Subcutaneous abdominal adipose tissue (tissue), 5 donors: ENCODE measurements around the gene MITF.

ENCODE experiments used
- H3K27ac ChIP-seq: one replicate; pipeline ENCODE4 v1.7.0; 2013; ENCODE audit warnings: low read depth, mild to moderate bottlenecking, inconsistent platforms, low read length, moderate library complexity
- H3K27me3 ChIP-seq, 5 donors: one replicate each; pipeline ENCODE4 v1.7.0; 2013; ENCODE audit warnings: low read length in 5 of 5, inconsistent platforms in 1 of 5; ENCODE audit not compliant: control insufficient read depth in 5 of 5, insufficient read depth in 4 of 5
- H3K36me3 ChIP-seq, 5 donors: one replicate each; pipeline ENCODE4 v1.7.0; 2013; ENCODE audit warnings: low read length in 5 of 5; ENCODE audit not compliant: control insufficient read depth in 5 of 5, insufficient read depth in 5 of 5
- H3K4me1 ChIP-seq, 5 donors: one replicate each; pipeline ENCODE4 v1.7.0; 2013; ENCODE audit warnings: low read length in 5 of 5, mild to moderate bottlenecking in 3 of 5, moderate library complexity in 1 of 5; ENCODE audit not compliant: control insufficient read depth in 5 of 5, insufficient read depth in 5 of 5
- H3K4me3 ChIP-seq, 5 donors: one replicate each; pipeline ENCODE4 v1.7.0; 2013; ENCODE audit warnings: low read length in 5 of 5, low read depth in 1 of 5
- H3K9ac ChIP-seq, 5 donors: one replicate each; pipeline ENCODE4 v1.7.0; 2013; ENCODE audit warnings: low read length in 5 of 5, mild to moderate bottlenecking in 4 of 5, moderate library complexity in 3 of 5
- H3K9me3 ChIP-seq, 5 donors: one replicate each; pipeline ENCODE4 v1.7.0; 2013; ENCODE audit warnings: low read length in 5 of 5; ENCODE audit not compliant: control insufficient read depth in 5 of 5
- donor health status: healthy.
- donor health status: healthy.
- donor health status: healthy.
- donor health status: healthy.
- donor health status: healthy.

Gene MITF

GRCh38 chr3:69864766-69865165, 125.5 kb downstream of the MITF start:
- Histone ChIP-seq H3K4me1 (peaks cover 0 to 31% (median 21%) of the 10 kb centered on the region in 5 donors), H3K4me3 (no peak overlapping the region), H3K27me3 (no peaks in the 10 kb centered on the region), H3K9ac (no peak overlapping the region), H3K9me3 (no peaks in the 10 kb centered on the region), H3K36me3 (no peaks in the 10 kb centered on the region), H3K27ac (no peak overlapping the region)

DNA sequence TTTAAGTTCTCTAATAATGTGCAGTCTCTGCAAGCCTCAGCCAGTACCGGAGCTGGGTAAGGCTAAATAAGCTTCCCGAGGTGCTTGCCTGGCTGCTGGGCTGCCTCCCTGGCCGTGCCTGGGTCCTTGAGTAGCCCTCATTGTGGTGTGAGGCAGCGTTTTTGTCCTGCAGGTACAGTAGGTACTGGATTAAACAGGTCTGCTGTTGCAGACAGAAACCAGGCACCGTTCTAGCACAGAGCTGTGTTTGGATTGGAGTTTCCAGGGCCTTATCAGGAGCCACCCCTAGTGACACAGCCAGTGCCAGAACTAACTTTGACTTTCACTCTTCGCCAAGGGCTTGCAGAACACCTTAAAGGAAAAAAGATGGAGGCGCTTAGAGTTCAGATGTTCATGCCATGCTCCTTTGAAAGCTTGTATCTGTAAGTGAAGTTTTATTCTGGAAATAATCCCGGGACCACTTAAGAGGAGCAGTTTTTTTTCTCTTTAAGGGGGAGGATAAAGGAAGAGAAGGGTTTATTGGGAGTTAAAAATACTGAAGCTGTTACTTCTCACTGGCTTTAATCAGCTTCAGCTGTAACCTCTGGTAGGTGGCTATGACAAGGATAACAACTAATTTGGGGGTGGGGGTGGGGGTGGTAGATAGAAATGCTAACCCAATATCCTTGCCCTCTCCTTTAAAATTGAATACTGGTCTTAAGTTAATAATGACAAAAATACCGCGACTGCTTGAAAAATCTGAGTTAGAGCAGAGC, 126.8 kb downstream of the MITF start:
- no peaks in the 10 kb centered on the region for H3K36me3 ChIP-seq
- H3K9ac ChIP-seq = peak overlapping the region in 1 of 5 donors; percentile 24
- H3K27ac ChIP-seq = no peak overlapping the region
- no peaks in the 10 kb centered on the region for H3K9me3 ChIP-seq
- H3K27me3 ChIP-seq = no peaks in the 10 kb centered on the region
- peak overlapping the region in 3 of 5 donors; percentile 13 to 54 (median 30) for H3K4me3 ChIP-seq
- H3K4me1 ChIP-seq = peaks cover 0 to 45% (median 21%) of the 10 kb centered on the region in 5 donors

- Histone ChIP-seq H3K9me3 (no peaks in the 10 kb centered on the region), H3K4me3 (no peak overlapping the region), H3K36me3 (no peaks in the 10 kb centered on the region), H3K4me1 (peaks cover 0 to 42% (median 20%) of the 10 kb centered on the region in 5 donors), H3K27me3 (no peaks in the 10 kb centered on the region), H3K9ac (peak overlapping the region in 1 of 5 donors; percentile 24), H3K27ac (no peak overlapping the region)
These were observed 127.9 kb downstream of the MITF start for GRCh38 chr3:69866988-69867720.

GRCh38 chr3:69867941-69868505, 128.8 kb downstream of the MITF start:
- no peaks in the 10 kb centered on the region for H3K9me3 ChIP-seq
- no peak overlapping the region for H3K27ac ChIP-seq
- peaks cover 0 to 34% (median 12%) of the 10 kb centered on the region in 5 donors for H3K4me1 ChIP-seq
- no peaks in the 10 kb centered on the region for H3K27me3 ChIP-seq
- no peak overlapping the region for H3K4me3 ChIP-seq
- H3K9ac ChIP-seq = no peak overlapping the region
- no peaks in the 10 kb centered on the region for H3K36me3 ChIP-seq

GRCh38 chr3:69868841-69869420, 129.7 kb downstream of the MITF start:
- H3K27ac ChIP-seq = no peak overlapping the region
- H3K9ac ChIP-seq = no peak overlapping the region
- no peaks in the 10 kb centered on the region for H3K36me3 ChIP-seq
- H3K4me1 ChIP-seq = peaks cover 0 to 30% (median 12%) of the 10 kb centered on the region in 5 donors
- H3K27me3 ChIP-seq = no peaks in the 10 kb centered on the region
- no peak overlapping the region for H3K4me3 ChIP-seq
- no peaks in the 10 kb centered on the region for H3K9me3 ChIP-seq

DNA sequence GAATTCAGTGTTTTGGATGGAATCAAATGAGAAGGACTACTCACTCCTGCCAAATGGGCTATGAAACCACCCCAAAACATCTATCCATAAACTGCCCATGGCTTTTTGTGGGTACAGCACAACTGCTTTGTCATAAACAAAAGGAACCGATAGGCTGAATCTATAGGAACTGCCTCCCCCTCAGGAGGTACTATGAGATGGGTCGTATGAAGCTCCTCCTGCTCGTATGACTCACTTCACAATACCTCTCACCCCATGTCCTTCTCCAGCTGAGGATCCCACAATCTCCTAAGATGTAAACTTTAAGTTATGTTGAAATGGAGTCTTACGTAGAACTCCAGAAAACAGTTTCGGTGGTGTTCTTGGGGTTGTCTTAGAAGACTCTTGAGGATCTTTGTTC, 130.4 kb downstream of the MITF start:
- H3K4me1 ChIP-seq = peaks cover 0 to 30% (median 12%) of the 10 kb centered on the region in 5 donors

GRCh38 chr3:69871251-69871650, 132.0 kb downstream of the MITF start:
- no peak overlapping the region for H3K9ac ChIP-seq
- peaks cover 0 to 21% (median 3%) of the 10 kb centered on the region in 5 donors for H3K4me1 ChIP-seq
- H3K36me3 ChIP-seq = no peaks in the 10 kb centered on the region
- no peaks in the 10 kb centered on the region for H3K9me3 ChIP-seq
- no peak overlapping the region for H3K27ac ChIP-seq
- H3K27me3 ChIP-seq = no peaks in the 10 kb centered on the region
- H3K4me3 ChIP-seq = no peak overlapping the region

More for the DNA sequence above, 130.4 kb downstream of the MITF start:
- H3K4me3 ChIP-seq = no peak overlapping the region
- H3K36me3 ChIP-seq = no peaks in the 10 kb centered on the region
- H3K27me3 ChIP-seq = no peaks in the 10 kb centered on the region
- no peak overlapping the region for H3K9ac ChIP-seq
- H3K9me3 ChIP-seq = no peaks in the 10 kb centered on the region
- no peak overlapping the region for H3K27ac ChIP-seq

- no peak overlapping the region for H3K4me3 ChIP-seq
- H3K4me1 ChIP-seq = peaks cover 0 to 16% (median 0%) of the 10 kb centered on the region in 5 donors
- H3K27ac ChIP-seq = no peak overlapping the region
- H3K9me3 ChIP-seq = no peaks in the 10 kb centered on the region
- no peaks in the 10 kb centered on the region for H3K27me3 ChIP-seq
- H3K9ac ChIP-seq = no peak overlapping the region
- no peaks in the 10 kb centered on the region for H3K36me3 ChIP-seq
These were observed 132.6 kb downstream of the MITF start for GRCh38 chr3:69871868-69872267.

- Histone ChIP-seq H3K9ac (no peak overlapping the region), H3K4me3 (no peak overlapping the region), H3K9me3 (no peaks in the 10 kb centered on the region), H3K36me3 (no peaks in the 10 kb centered on the region), H3K27me3 (no peaks in the 10 kb centered on the region), H3K4me1 (peaks cover 0 to 21% (median 0%) of the 10 kb centered on the region in 5 donors), H3K27ac (no peak overlapping the region)
These were observed 133.6 kb downstream of the MITF start for GRCh38 chr3:69872783-69873378.
